Neural cell (in vitro differentiated cells): ENCODE data around the gene SMIM23. TPM values are rescaled to one million over a fixed set of nuclear protein-coding genes. Genes with fewer than 3 reads are reported as not detected.
"Not testable (repeated sequence)": the region's sequence is repeated elsewhere in the genome, so short reads cannot be mapped to it uniquely, and the experiment has no call there.

Experiments used
- H2AFZ ChIP-seq: fragments of 200-600, 300-800 bp; sonication (generic), shearing (Covaris generic); 2 replicates; pipeline ENCODE4 v1.6.0; 2014; ENCODE audit warnings: low read depth, mild to moderate bottlenecking, antibody characterized with exemption, low read length, moderate library complexity
- H3F3A ChIP-seq: fragments of 200-600 bp; shearing (Covaris generic); 2 replicates; pipeline ENCODE4 v1.6.1; 2016; ENCODE audit warnings: mild to moderate bottlenecking, moderate library complexity, mixed read lengths, antibody characterized with exemption, low read length; ENCODE audit not compliant: insufficient read depth, poor library complexity, severe bottlenecking
- H3K27ac ChIP-seq: fragments of 200-600, 300-800 bp; sonication (generic), shearing (Covaris generic); 2 replicates; pipeline ENCODE4 v1.5.1; 2014; ENCODE audit warnings: mild to moderate bottlenecking, low read length, moderate library complexity
- H3K27me3 ChIP-seq: fragments of 300-800, 200-600 bp; sonication (generic), shearing (Covaris generic); 2 replicates; pipeline ENCODE4 v1.6.0; 2014; ENCODE audit warnings: mild to moderate bottlenecking, low read depth, low read length, moderate library complexity; ENCODE audit not compliant: insufficient read depth
- H3K36me3 ChIP-seq: fragments of 300-800, 200-600 bp; sonication (generic), shearing (Covaris generic); 2 replicates; pipeline ENCODE4 v1.5.1; 2014; ENCODE audit warnings: mild to moderate bottlenecking, antibody characterized with exemption, low read length, moderate library complexity; ENCODE audit not compliant: insufficient read depth
- H3K4me2 ChIP-seq: fragments of 300-800, 200-600 bp; sonication (generic), shearing (Covaris generic); 2 replicates; pipeline ENCODE4 v1.6.0; 2014; ENCODE audit warnings: mild to moderate bottlenecking, low read length
- H3K4me3 ChIP-seq: fragments of 300-800, 200-600 bp; sonication (generic), shearing (Covaris generic); 2 replicates; pipeline ENCODE4 v1.5.1; 2014; ENCODE audit warnings: mild to moderate bottlenecking, low read length, moderate library complexity
- H3K79me2 ChIP-seq: fragments of 200-600 bp; shearing (Covaris generic); replicated peaks from 2 replicates; pipeline ENCODE4 v1.6.0; 2014; ENCODE audit warnings: mild to moderate bottlenecking, low read length, moderate library complexity; ENCODE audit not compliant: insufficient read depth
- H3K9ac ChIP-seq: fragments of 300-800, 200-600 bp; sonication (generic), shearing (Covaris generic); 2 replicates; pipeline ENCODE4 v1.6.1; 2016; ENCODE audit warnings: mild to moderate bottlenecking, low read length, mixed read lengths
- H3K9me2 ChIP-seq: fragments of 200-600 bp; shearing (Covaris generic); 2 replicates; pipeline ENCODE4 v1.6.1; 2016; ENCODE audit warnings: mild to moderate bottlenecking, low read length, mixed read lengths; ENCODE audit not compliant: insufficient read depth
- H3K9me3 ChIP-seq: fragments of 200-600, 300-800 bp; sonication (generic), shearing (Covaris generic); 2 replicates; pipeline ENCODE4 v1.6.1; 2016; ENCODE audit warnings: mild to moderate bottlenecking, mixed run types, low read length, moderate library complexity, mixed read lengths
- H4K20me1 ChIP-seq: fragments of 200-600 bp; shearing (Covaris generic); 2 replicates; pipeline ENCODE4 v1.6.1; 2016; ENCODE audit warnings: mild to moderate bottlenecking, mixed run types; ENCODE audit not compliant: insufficient read depth
- CTCF ChIP-seq: fragments of 450-650 bp; IDR thresholded peaks from 2 replicates; pipeline ENCODE4 v1.5.1; 2014; ENCODE audit warnings: antibody characterized with exemption, mild to moderate bottlenecking, moderate library complexity; ENCODE audit not compliant: poor library complexity, severe bottlenecking
- EP300 ChIP-seq: fragments of 450-650 bp; conservative IDR thresholded peaks from 2 replicates; pipeline ENCODE4 v1.6.1; 2014; ENCODE audit warnings: antibody characterized with exemption, mild to moderate bottlenecking, moderate library complexity; ENCODE audit not compliant: poor library complexity, severe bottlenecking
- EZH2 ChIP-seq: fragments of 200-600, 300-800 bp; shearing (Covaris generic), sonication (generic); IDR thresholded peaks from 2 replicates; pipeline ENCODE4 v1.6.1; 2014; ENCODE audit warnings: antibody characterized with exemption, low read length, borderline replicate concordance, mild to moderate bottlenecking; ENCODE audit not compliant: insufficient read depth, poor library complexity, severe bottlenecking
- MXI1 ChIP-seq: fragments of 450-650 bp; conservative IDR thresholded peaks from 2 replicates; pipeline ENCODE4 v1.6.1; 2014; ENCODE audit warnings: antibody characterized with exemption, mild to moderate bottlenecking; ENCODE audit not compliant: poor library complexity, severe bottlenecking
- POLR2AphosphoS5 ChIP-seq: IDR thresholded peaks from 2 replicates; pipeline ENCODE4 v1.6.1; 2012
- RAD21 ChIP-seq: fragments of 450-650 bp; conservative IDR thresholded peaks from 2 replicates; pipeline ENCODE4 v1.6.1; 2014; ENCODE audit warnings: antibody characterized with exemption, mild to moderate bottlenecking, moderate library complexity
- REST ChIP-seq: IDR thresholded peaks from 2 replicates; pipeline ENCODE4 v1.6.1; 2012; ENCODE audit warnings: borderline replicate concordance
- SMC3 ChIP-seq: fragments of 450-650 bp; conservative IDR thresholded peaks from 2 replicates; pipeline ENCODE4 v1.6.1; 2014; ENCODE audit warnings: antibody characterized with exemption, mild to moderate bottlenecking, moderate library complexity; ENCODE audit not compliant: poor library complexity
- TAF1 ChIP-seq: IDR thresholded peaks from 2 replicates; pipeline ENCODE4 v1.6.1; 2012; ENCODE audit warnings: low read depth
- polyA plus RNA-seq: library from polyadenylated mRNA; depleted of rRNA; stranded (reverse); fragments of >200 nt; gene quantifications from 2 replicates; pipeline ENCODE4 v1.2.3, GENCODE V29; 2014

Gene SMIM23
- polyA plus RNA-seq, 1 donor from 2014 or later = not detected

GRCh38 chr5:171776770-171777759, 8.6 kb upstream of the SMIM23 start:
- TF ChIP-seq REST (no peak), EP300 (no peak), POLR2AphosphoS5 (no peak), TAF1 (no peak), SMC3 (no peak), RAD21 (no peak), EZH2 (no peak), CTCF (no peak), MXI1 (no peak)
- H3K4me2 ChIP-seq = no peak overlapping the region
- H3K27ac ChIP-seq = no peak overlapping the region
- no peaks in the 10 kb centered on the region for H3K79me2 ChIP-seq
- H4K20me1 ChIP-seq = no peaks in the 10 kb centered on the region
- H3K9me3 ChIP-seq = no peaks in the 10 kb centered on the region
- H3K4me3 ChIP-seq = no peak overlapping the region
- no peaks in the 10 kb centered on the region for H3F3A ChIP-seq
- no peaks in the 10 kb centered on the region for H3K36me3 ChIP-seq
- H2AFZ ChIP-seq = no peak overlapping the region
- no peaks in the 10 kb centered on the region for H3K27me3 ChIP-seq
- H3K9me2 ChIP-seq = no peaks in the 10 kb centered on the region
- no peak overlapping the region for H3K9ac ChIP-seq

- H3K4me2 ChIP-seq, H3K79me2 ChIP-seq, H3K9me3 ChIP-seq, H3K9me2 ChIP-seq, H3K9ac ChIP-seq, H3K36me3 ChIP-seq, H3K27me3 ChIP-seq, H3K27ac ChIP-seq, H3K4me3 ChIP-seq, H3F3A ChIP-seq, H2AFZ ChIP-seq, H4K20me1 ChIP-seq: not testable (repeated sequence)
Observed at GRCh38 chr5:171781744-171782143, 3.9 kb upstream of the SMIM23 start.
